Spleen (tissue), 11 donors: ENCODE data around the gene RBSN. TPM values are rescaled to one million over a fixed set of nuclear protein-coding genes. Genes with fewer than 3 reads are reported as not detected.

Experiments
- DNase-seq: peaks from one replicate; pipeline ENCODE4 v3.0.0-alpha.2; 2020
- H3K27ac ChIP-seq, 8 donors: fragments of 200-600 bp; sonication (generic) in 7 of 8; 1 replicate in 4 of 8; 2 replicates in 4 of 8; pipeline versions ENCODE4 v1.5.0 to v1.8.0; 2016 to 2021; ENCODE audit warnings: inconsistent platforms in 4 of 8, mild to moderate bottlenecking in 4 of 8, moderate library complexity in 1 of 8
- H3K27me3 ChIP-seq, 7 donors: fragments of 200-600 bp; sonication (generic) in 6 of 7; replicated peaks in 1 of 7; 1 replicate in 4 of 7; 2 replicates in 3 of 7; pipeline versions ENCODE4 v1.5.0 to v1.8.0; 2016 to 2021; ENCODE audit warnings: inconsistent platforms in 3 of 7, mild to moderate bottlenecking in 1 of 7
- H3K36me3 ChIP-seq, 6 donors: fragments of 200-600 bp; sonication (generic) in 5 of 6; 1 replicate in 4 of 6; 2 replicates in 2 of 6; pipeline versions ENCODE4 v1.5.0 to v1.8.0; 2016 to 2021; ENCODE audit warnings: inconsistent platforms in 2 of 6
- H3K4me1 ChIP-seq, 6 donors: fragments of 200-600 bp; sonication (generic) in 5 of 6; 1 replicate in 3 of 6; 2 replicates in 3 of 6; pipeline versions ENCODE4 v1.5.0 to v1.8.0; 2016 to 2021; ENCODE audit warnings: inconsistent platforms in 3 of 6
- H3K4me3 ChIP-seq, 8 donors: fragments of 200-600 bp; sonication (generic) in 7 of 8; 1 replicate in 4 of 8; 2 replicates in 4 of 8; pipeline versions ENCODE4 v1.5.0 to v1.8.0; 2016 to 2021; ENCODE audit warnings: inconsistent platforms in 4 of 8, mild to moderate bottlenecking in 4 of 8, moderate library complexity in 2 of 8
- H3K9me3 ChIP-seq, 8 donors: fragments of 200-600 bp; sonication (generic) in 7 of 8; 1 replicate in 4 of 8; 2 replicates in 4 of 8; pipeline versions ENCODE4 v1.5.0 to v1.8.0; 2016 to 2021; ENCODE audit warnings: inconsistent platforms in 4 of 8
- CTCF ChIP-seq, 11 experiments: fragments of 200-600 bp in 7 of 11; fragments of 450-650 bp in 4 of 11; sonication (generic) in 4 of 11; IDR thresholded peaks in 8 of 11; conservative IDR thresholded peaks in 3 of 11; 1 replicate in 7 of 11; 2 replicates in 4 of 11; pipeline versions ENCODE4 v1.4.0 to v1.8.0; 2016 to 2021; ENCODE audit warnings: antibody characterized with exemption in 11 of 11, inconsistent platforms in 4 of 11, mild to moderate bottlenecking in 1 of 11
- POLR2A ChIP-seq, 3 donors: fragments of 450-650 bp; IDR thresholded peaks; one replicate each; pipeline ENCODE4 v1.5.1; 2017; ENCODE audit warnings: antibody characterized with exemption in 3 of 3, mild to moderate bottlenecking in 1 of 3
- POLR2AphosphoS5 ChIP-seq, 3 donors: sonication (generic); formaldehyde crosslinking; IDR thresholded peaks; one replicate each; pipeline ENCODE4 v1.5.1; 2017; ENCODE audit warnings: antibody characterized with exemption in 3 of 3
- WGBS, 5 donors: extraction: QIAGEN DNeasy Blood & Tissue Kit in 3 of 5; methylation state at CpG; one replicate each; pipeline versions ENCODE4 v1.1.5 to v1.1.7; 2013 to 2018; 5-methylcytosine and 5-hydroxymethylcytosine counted together
- intact Hi-C: fragments of 100-400 bp; cut with DNase I; formaldehyde crosslinking; loops from one replicate; pipeline ENCODE4 v1.15.0; 2023; ENCODE audit warnings: low total_unique reads
- polyA plus RNA-seq, 3 donors: library from polyadenylated mRNA; stranded (reverse); fragments of 200-250 nt; gene quantifications; one replicate each; pipeline ENCODE4 v1.2.1, GENCODE V29; 2013
- total RNA-seq, 7 donors: library from RNA; depleted of rRNA in 3 of 7; stranded (reverse); fragments of >200 nt in 3 of 7; fragmentation: NEBNext Ultra II Directional in 4 of 7; extraction: Animal tissue kit (Norgen Biotek cat#: 25700) in 4 of 7; gene quantifications; one replicate each; pipeline versions ENCODE4 v1.1.0 to v1.2.1, GENCODE V29; 2016 to 2021
- donor health status: healthy with polysubstance abuse.
- donor health status: DM: no; HTN: no; CAD: no; lungs with moderate emphysema.
- donor health status: DM: no; HTN: no; CAD: no.
- donor health status: Bipolar disorder and iron deficiency.
- donor health status: healthy.
- donor health status: DM: no; HTN: no; CAD: no.
- donor health status: DM: yes; HTN: yes; CAD: no.

RBSN gene
- total and polyA plus RNA-seq, 10 donors, result 4.2 to 34.5 (median 28.7) TPM

GRCh38 chr3:15097891-15098290 lies 1.1 kb downstream of the RBSN start:
- H3K4me1 ChIP-seq, result peaks cover 14 to 68% (median 41%) of the 10 kb centered on the region in 6 donors
- peak overlapping the region in 6 of 8 donors; percentile 46 to 94 (median 91) for H3K27ac ChIP-seq
- H3K36me3 ChIP-seq, result peaks cover 2 to 40% (median 33%) of the 10 kb centered on the region in 6 donors
- DNase-seq, result no peak
- TF ChIP-seq POLR2AphosphoS5 (IDR thresholded peaks at IDR 0.05), result no peak
- TF ChIP-seq CTCF (IDR thresholded peaks at IDR 0.05 in 8 of 11, conservative IDR thresholded peaks at IDR 0.05 in 3 of 11), result no peak
- TF ChIP-seq POLR2A (IDR thresholded peaks at IDR 0.05), result no peak
- H3K27me3 ChIP-seq, result no peaks in the 10 kb centered on the region
- H3K9me3 ChIP-seq, result no peaks in the 10 kb centered on the region
- peak overlapping the region; percentile 62 to 88 (median 77) for H3K4me3 ChIP-seq
- 18 to 33% (median 22%) methylated on average over 6 of the region's 6 CpGs for WGBS, 5 donors
- intact Hi-C loops, result no loop called here

- 57 to 81% (median 60%) methylated on average over 3 of the region's 3 CpGs for WGBS, 5 donors
- Histone ChIP-seq H3K9me3 (no peaks in the 10 kb centered on the region), H3K4me1 (peaks cover 14 to 50% (median 27%) of the 10 kb centered on the region in 6 donors), H3K36me3 (peaks cover 2 to 58% (median 44%) of the 10 kb centered on the region in 6 donors), H3K27ac (peak overlapping the region in 1 of 8 donors; percentile 13), H3K4me3 (no peak overlapping the region), H3K27me3 (no peaks in the 10 kb centered on the region)
- TF ChIP-seq POLR2AphosphoS5 (IDR thresholded peaks at IDR 0.05), result no peak
- no peak for TF ChIP-seq POLR2A (IDR thresholded peaks at IDR 0.05)
- TF ChIP-seq CTCF (IDR thresholded peaks at IDR 0.05 in 8 of 11, conservative IDR thresholded peaks at IDR 0.05 in 3 of 11), result no peak
- DNase-seq, result no peak
- intact Hi-C loops, result no loop called here
These were observed 2.9 kb downstream of the RBSN start for GRCh38 chr3:15096046-15096445.

- Histone ChIP-seq H3K4me3 (no peak overlapping the region), H3K9me3 (no peaks in the 10 kb centered on the region), H3K27me3 (no peaks in the 10 kb centered on the region), H3K27ac (no peak overlapping the region), H3K4me1 (peaks cover 13 to 40% (median 20%) of the 10 kb centered on the region in 6 donors), H3K36me3 (peaks cover 2 to 76% (median 58%) of the 10 kb centered on the region in 6 donors)
- intact Hi-C loops, result no loop called here
- TF ChIP-seq POLR2A (IDR thresholded peaks at IDR 0.05) (no peak), CTCF (IDR thresholded peaks at IDR 0.05 in 8 of 11, conservative IDR thresholded peaks at IDR 0.05 in 3 of 11) (no peak), POLR2AphosphoS5 (IDR thresholded peaks at IDR 0.05) (no peak)
- 55 to 90% (median 72%) methylated on average over 5 of the region's 5 CpGs for WGBS, 5 donors
- no peak for DNase-seq
These were observed 4.6 kb downstream of the RBSN start for GRCh38 chr3:15094187-15094875.

DNA sequence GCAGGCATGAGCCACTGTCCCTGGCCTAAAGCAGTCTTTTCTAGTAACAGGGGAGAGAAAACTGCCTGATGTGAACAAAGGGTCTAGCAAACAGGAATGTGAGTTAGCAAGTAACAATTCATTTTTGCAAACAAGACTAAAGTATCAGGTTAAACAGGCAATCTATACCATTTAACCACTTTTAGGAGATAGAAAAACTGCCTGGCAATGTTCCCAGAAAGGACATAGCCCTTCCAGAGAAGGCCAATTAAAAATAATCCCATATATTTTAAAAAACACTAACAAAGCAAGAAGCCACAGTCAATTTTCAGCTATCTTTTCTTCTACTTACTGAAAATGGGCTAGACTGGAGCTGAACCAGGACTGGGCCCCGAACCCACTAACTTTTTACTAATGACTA lies 6.3 kb downstream of the RBSN start:
- Histone ChIP-seq H3K9me3 (no peaks in the 10 kb centered on the region), H3K27me3 (no peaks in the 10 kb centered on the region), H3K27ac (no peak overlapping the region), H3K4me3 (no peak overlapping the region), H3K36me3 (peaks cover 2 to 92% (median 68%) of the 10 kb centered on the region in 6 donors), H3K4me1 (peaks cover 8 to 32% (median 12%) of the 10 kb centered on the region in 6 donors)
- intact Hi-C loops, result no loop called here
- TF ChIP-seq POLR2AphosphoS5 (IDR thresholded peaks at IDR 0.05) (no peak), POLR2A (IDR thresholded peaks at IDR 0.05) (no peak), CTCF (IDR thresholded peaks at IDR 0.05 in 8 of 11, conservative IDR thresholded peaks at IDR 0.05 in 3 of 11) (no peak)
- no peak for DNase-seq
- 86 to 100% (median 98%) methylated on average over 1 of the region's 1 CpG for WGBS, 5 donors
